Endodermal cell (in vitro differentiated cells): ENCODE results near the gene KCTD21. TPM values are rescaled to one million over a fixed set of nuclear protein-coding genes. Genes with fewer than 3 reads are reported as not detected.

Experiments used
- DNase-seq: peaks from one replicate; pipeline ENCODE4 v3.0.0-alpha.2; 2017
- H3K27ac ChIP-seq: 2 replicates; pipeline ENCODE4 v1.5.1; 2013; ENCODE audit warnings: mild to moderate bottlenecking, low read depth, low read length, moderate library complexity
- H3K27me3 ChIP-seq: 2 replicates; pipeline ENCODE4 v1.6.1; 2013; ENCODE audit warnings: mild to moderate bottlenecking, low read length, moderate library complexity; ENCODE audit not compliant: insufficient read depth, control insufficient read depth, poor library complexity, severe bottlenecking
- H3K36me3 ChIP-seq: 2 replicates; pipeline ENCODE4 v1.7.0; 2013; ENCODE audit warnings: mild to moderate bottlenecking, low read length, moderate library complexity; ENCODE audit not compliant: control insufficient read depth, insufficient read depth
- H3K4me1 ChIP-seq: one replicate; pipeline ENCODE4 v1.7.0; 2013; ENCODE audit warnings: low read length; ENCODE audit not compliant: control insufficient read depth, insufficient read depth
- H3K4me3 ChIP-seq: 2 replicates; pipeline ENCODE4 v1.5.1; 2013; ENCODE audit warnings: mild to moderate bottlenecking, low read length, moderate library complexity
- H3K9ac ChIP-seq: 2 replicates; pipeline ENCODE4 v1.6.1; 2013; ENCODE audit warnings: mild to moderate bottlenecking, low read length, moderate library complexity; ENCODE audit not compliant: poor library complexity, severe bottlenecking; ENCODE audit errors: extremely low read depth
- H3K9me3 ChIP-seq: 2 replicates; pipeline ENCODE4 v1.6.1; 2013; ENCODE audit warnings: mild to moderate bottlenecking, low read length, moderate library complexity; ENCODE audit not compliant: control insufficient read depth
- H3K27ac Mint-ChIP-seq: 2 replicates; pipeline ENCODE4 v1.8.0; 2020; ENCODE audit warnings: mixed read lengths
- H3K27me3 Mint-ChIP-seq: 2 replicates; pipeline ENCODE4 v1.8.0; 2021; ENCODE audit warnings: mild to moderate bottlenecking, mixed read lengths; ENCODE audit not compliant: insufficient read depth
- H3K36me3 Mint-ChIP-seq: 2 replicates; pipeline ENCODE4 v1.8.0; 2020; ENCODE audit warnings: low read depth, mixed read lengths
- H3K4me1 Mint-ChIP-seq: 2 replicates; pipeline ENCODE4 v1.8.0; 2020; ENCODE audit warnings: mixed read lengths
- H3K4me3 Mint-ChIP-seq: 2 replicates; pipeline ENCODE4 v1.8.0; 2020; ENCODE audit warnings: mild to moderate bottlenecking, moderate library complexity, mixed read lengths
- H3K9me3 Mint-ChIP-seq: 2 replicates; pipeline ENCODE4 v1.8.0; 2020; ENCODE audit warnings: mild to moderate bottlenecking, mixed read lengths
- CTCF ChIP-seq: fragments of 200-600 bp; sonication (generic); conservative IDR thresholded peaks from 2 replicates; pipeline ENCODE4 v1.5.0; 2021; ENCODE audit warnings: antibody characterized with exemption, mild to moderate bottlenecking
- WGBS, 2 experiments: methylation state at CpG; one replicate each; pipeline versions ENCODE4 v1.1.5 to v1.1.7; 2013; ENCODE audit warnings: missing lambda C conversion rate in 2 of 2, mixed read lengths in 1 of 2; ENCODE audit not compliant: insufficient coverage in 1 of 2, insufficient read length in 1 of 2; 5-methylcytosine and 5-hydroxymethylcytosine counted together
- total RNA-seq, 2 donors: library from RNA; stranded (reverse); fragmentation: NEBNext Ultra II Directional in 1 of 2; extraction: Animal tissue kit (Norgen Biotek cat#: 25700) in 1 of 2; gene quantifications; 2 replicates in 1 of 2; 3 replicates in 1 of 2; pipeline ENCODE4 v1.2.1, GENCODE V29; 2021

The KCTD21 gene
- total RNA-seq, 2 donors from 2014 or later: 4.1 to 4.6 TPM

- Histone ChIP-seq H3K27me3 (no peaks in the 10 kb centered on the region), H3K9ac (no peak overlapping the region), H3K27ac (no peak overlapping the region), H3K4me1 (peaks cover 20% of the 10 kb centered on the region), H3K9me3 (no peaks in the 10 kb centered on the region), H3K36me3 (peaks cover 32% of the 10 kb centered on the region), H3K4me3 (no peak overlapping the region)
- 85 to 98% methylated on average over 6 to 18 of the region's 18 CpGs for WGBS, 2 experiments
- H3K27me3 Mint-ChIP-seq: no peaks in the 10 kb centered on the region
- DNase-seq: no peak
- TF ChIP-seq CTCF: no peak
- H3K36me3 Mint-ChIP-seq: peaks cover 32% of the 10 kb centered on the region
- no peaks in the 10 kb centered on the region for H3K9me3 Mint-ChIP-seq
- H3K27ac Mint-ChIP-seq: no peak overlapping the region
- H3K4me3 Mint-ChIP-seq: no peak overlapping the region
- peaks cover 18% of the 10 kb centered on the region for H3K4me1 Mint-ChIP-seq
Observed at GRCh38 chr11:78209478-78209877, 21.1 kb upstream of the KCTD21 start.

- WGBS, 2 experiments: 95 to 98% methylated on average over 16 of the region's 16 CpGs
- no peak for TF ChIP-seq CTCF
- DNase-seq: no peak
- H3K36me3 Mint-ChIP-seq: peaks cover 32% of the 10 kb centered on the region
- H3K36me3 ChIP-seq: peaks cover 23% of the 10 kb centered on the region
- no peaks in the 10 kb centered on the region for H3K27me3 ChIP-seq
- no peaks in the 10 kb centered on the region for H3K9me3 Mint-ChIP-seq
- H3K4me3 Mint-ChIP-seq: no peak overlapping the region
- H3K27me3 Mint-ChIP-seq: no peaks in the 10 kb centered on the region
- no peak overlapping the region for H3K27ac ChIP-seq
- no peak overlapping the region for H3K9ac ChIP-seq
- H3K4me3 ChIP-seq: no peak overlapping the region
- no peaks in the 10 kb centered on the region for H3K9me3 ChIP-seq
- H3K4me1 Mint-ChIP-seq: peaks cover 18% of the 10 kb centered on the region
- H3K27ac Mint-ChIP-seq: no peak overlapping the region
- peaks cover 20% of the 10 kb centered on the region for H3K4me1 ChIP-seq
Observed at GRCh38 chr11:78208257-78209165, 20.1 kb upstream of the KCTD21 start.

DNA sequence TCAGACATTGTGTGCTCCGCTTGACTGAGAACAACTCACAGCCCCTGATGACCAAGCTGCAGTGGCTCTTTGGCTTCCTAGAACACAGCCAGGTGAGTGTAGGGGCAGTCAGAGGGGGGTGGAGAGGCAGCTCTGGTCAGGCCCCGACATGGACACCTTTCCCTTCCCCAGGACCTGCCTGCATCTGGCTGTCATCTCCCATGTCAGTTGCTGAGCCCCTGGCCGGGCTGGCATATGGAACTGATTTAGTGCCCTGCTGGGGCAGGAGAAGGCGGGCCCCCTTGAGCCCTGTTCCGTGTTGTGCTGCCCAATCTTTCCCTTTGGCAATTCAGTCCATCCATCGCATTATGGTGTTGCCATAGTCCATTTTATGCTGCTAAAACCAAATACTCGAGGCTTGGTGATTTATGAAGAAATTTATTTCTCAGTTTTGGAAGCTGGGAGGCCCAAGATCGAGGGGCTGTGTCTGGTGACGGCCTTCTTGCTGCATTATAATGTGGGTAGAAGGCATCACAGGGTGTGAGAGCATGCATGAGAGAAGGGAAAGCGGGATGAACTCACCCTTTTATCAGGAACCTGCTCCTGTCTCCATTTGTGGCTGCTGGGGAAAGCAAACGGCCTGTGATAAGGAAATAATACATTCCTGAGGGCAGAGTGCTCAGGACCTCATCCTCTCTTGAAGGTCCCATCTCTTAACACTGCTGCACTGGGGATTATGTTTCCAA is 19.3 kb upstream of the KCTD21 start:
- Histone ChIP-seq H3K4me1 (peaks cover 20% of the 10 kb centered on the region), H3K9me3 (no peaks in the 10 kb centered on the region), H3K27ac (no peak overlapping the region), H3K9ac (no peak overlapping the region), H3K36me3 (peaks cover 23% of the 10 kb centered on the region), H3K27me3 (no peaks in the 10 kb centered on the region), H3K4me3 (no peak overlapping the region)
- no peaks in the 10 kb centered on the region for H3K9me3 Mint-ChIP-seq
- no peaks in the 10 kb centered on the region for H3K27me3 Mint-ChIP-seq
- no peak overlapping the region for H3K27ac Mint-ChIP-seq
- DNase-seq: no peak
- H3K4me3 Mint-ChIP-seq: no peak overlapping the region
- H3K4me1 Mint-ChIP-seq: peaks cover 18% of the 10 kb centered on the region
- TF ChIP-seq CTCF: no peak
- peaks cover 37% of the 10 kb centered on the region for H3K36me3 Mint-ChIP-seq
- WGBS, 2 experiments: 78% methylated on average over 6 to 11 of the region's 11 CpGs
